Measurements from ENCODE around the gene RPL38. TPM values are rescaled to one million over a fixed set of nuclear protein-coding genes. Genes with fewer than 3 reads are reported as not detected.

RPL38 gene
- total and polyA plus RNA-seq, 2 of the 4 experiments (the other 2 are of a cell fraction) = 111 to 527 TPM

- Histone ChIP-seq H2BK15ac (ENCODE audit: low read depth, low read length) (no peak overlapping the region), H2AK5ac (ENCODE audit: low read depth, low read length) (no peak overlapping the region), H3K4me2 (ENCODE audit: low read depth, low read length) (no peak overlapping the region), H4K8ac (ENCODE audit: low read depth in 2 of 2, low read length in 2 of 2) (no peak overlapping the region), H3K4me3 (ENCODE audit: insufficient read depth, low read depth, low read length) (no peak overlapping the region), H3K27me3 (ENCODE audit: control insufficient read depth, insufficient read depth, low read length) (no peaks in the 10 kb centered on the region), H3K9me1 (ENCODE audit: insufficient read depth, low read length) (no peaks in the 10 kb centered on the region), H2BK120ac (ENCODE audit: low read depth, low read length) (no peak overlapping the region), H2BK5ac (ENCODE audit: low read depth, low read length, poor library complexity, severe bottlenecking) (no peak overlapping the region), H3K23ac (ENCODE audit: low read depth, low read length) (no peak overlapping the region), H3K4me1 (ENCODE audit: control insufficient read depth, insufficient read depth, low read length) (no peaks in the 10 kb centered on the region), H2AFZ (replicated peaks; ENCODE audit: low read length, poor library complexity) (no peak overlapping the region), H4K91ac (ENCODE audit: insufficient read depth, low read depth, low read length) (no peak overlapping the region), H3K14ac (replicated peaks; ENCODE audit: low read depth, low read length) (no peak overlapping the region), H3K56ac (ENCODE audit: extremely low read depth, insufficient read depth, low read length) (no peak overlapping the region), H3K4ac (ENCODE audit: low read depth, low read length) (no peak overlapping the region), H3K36me3 (ENCODE audit: control insufficient read depth, insufficient read depth, low read length) (no peaks in the 10 kb centered on the region), H4K20me1 (ENCODE audit: insufficient read depth, low read length) (no peaks in the 10 kb centered on the region), H2AK9ac (replicated peaks; ENCODE audit: low read depth, low read length, poor library complexity) (no peak overlapping the region), H3K9me3 (ENCODE audit: control insufficient read depth, insufficient read depth, low read length) (no peaks in the 10 kb centered on the region), H3K9ac (ENCODE audit: low read depth, low read length) (no peak overlapping the region), H4K5ac (ENCODE audit: low read depth, low read length) (no peak overlapping the region), H3K18ac (ENCODE audit: low read depth, low read length) (no peak overlapping the region), H2BK20ac (ENCODE audit: low read depth, low read length) (no peak overlapping the region), H3K27ac (ENCODE audit: insufficient read depth, low read length) (no peak overlapping the region), H3K79me1 (ENCODE audit: low read depth in 1 of 2, low read length in 2 of 2) (no peaks in the 10 kb centered on the region)
- BruUV-seq (replicated peaks) = no TSS peak
- TF ChIP-seq ELK1 (IDR thresholded peaks at IDR 0.05; ENCODE audit: borderline replicate concordance, low read depth, low read length) (no peak), SMC3 (IDR thresholded peaks at IDR 0.05; ENCODE audit: low read depth, low read length) (no peak), RCOR1 (IDR thresholded peaks at IDR 0.05; ENCODE audit: insufficient replicate concordance, low read length) (no peak)
- no CpG with 5 or more reads among the region's 8 CpGs for WGBS, 2 experiments (ENCODE audit: extremely low coverage in 2 of 2, insufficient read length in 1 of 2)
- ATAC-seq (ENCODE audit: low read depth) = no peak
- DNase-seq = no peak
- ChIA-PET POLR2A (ENCODE audit: unreplicated experiment) (no interaction called here), CTCF (no interaction called here)
- dilution Hi-C loops (cut with HindIII; ENCODE audit: low sequenced_read_pairs, unreplicated experiment) = no loop called here
- in situ Hi-C loops (cut with MboI; ENCODE audit: low sequenced_read_pairs) = no loop called here
- intact Hi-C loops (cut with micrococcal nuclease) = no loop called here
These were observed 48.7 kb downstream of the RPL38 start for GRCh38 chr17:74252211-74252610.
